NT2/D1 (cell line): ENCODE measurements around the gene RAB39B.

Experiments used
- SUZ12 ChIP-seq: IDR thresholded peaks from 2 replicates; pipeline ENCODE4 v1.6.1; 2011; ENCODE audit not compliant: insufficient read length, insufficient read depth; ENCODE audit errors: extremely low read depth
- YY1 ChIP-seq: IDR thresholded peaks from 2 replicates; pipeline ENCODE4 v1.6.1; 2011; ENCODE audit not compliant: insufficient read length, insufficient read depth
- ZNF274 ChIP-seq: IDR thresholded peaks from 2 replicates; pipeline ENCODE4 v1.6.1; 2011; ENCODE audit warnings: mild to moderate bottlenecking, low read depth, low read length

GRCh38 chrX:155313766-155314165 lies 49.5 kb upstream of the RAB39B start:
- TF ChIP-seq ZNF274 (no peak), YY1 (no peak), SUZ12 (no peak)
